GM21825 (cell line): ENCODE results near the gene NCOA1.
"Not testable (repeated sequence)": the region's sequence is repeated elsewhere in the genome, so short reads cannot be mapped to it uniquely, and the experiment has no call there.

Experiments
- ATAC-seq: cut with Tn5 transposase; IDR thresholded peaks from one replicate; pipeline ENCODE4 v1.9.1; 2021; ENCODE audit warnings: mild to moderate bottlenecking, moderate library complexity; ENCODE audit not compliant: unreplicated experiment

The NCOA1 gene

GRCh38 chr2:24676493-24676892, 185.4 kb downstream of the NCOA1 start:
- ATAC-seq = no peak

DNA sequence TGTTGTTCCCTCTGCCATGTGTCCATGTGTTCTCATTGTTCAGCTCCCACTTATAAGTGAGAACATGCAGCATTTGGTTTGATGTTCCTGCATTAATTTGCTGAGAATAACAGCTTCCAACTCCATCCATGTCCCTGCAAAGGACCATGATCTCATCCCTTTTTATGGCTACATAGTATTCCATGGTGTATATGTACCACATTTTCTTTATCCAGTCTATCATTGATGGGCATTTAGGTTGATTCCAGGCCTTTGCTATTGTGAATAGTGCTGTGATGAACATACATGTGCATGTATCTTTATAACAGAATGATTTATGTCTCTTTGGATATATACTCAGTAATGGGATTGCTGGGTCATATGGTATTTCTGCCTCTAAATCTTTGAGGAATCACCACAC, 187.0 kb downstream of the NCOA1 start:
- not testable (repeated sequence) for ATAC-seq

DNA sequence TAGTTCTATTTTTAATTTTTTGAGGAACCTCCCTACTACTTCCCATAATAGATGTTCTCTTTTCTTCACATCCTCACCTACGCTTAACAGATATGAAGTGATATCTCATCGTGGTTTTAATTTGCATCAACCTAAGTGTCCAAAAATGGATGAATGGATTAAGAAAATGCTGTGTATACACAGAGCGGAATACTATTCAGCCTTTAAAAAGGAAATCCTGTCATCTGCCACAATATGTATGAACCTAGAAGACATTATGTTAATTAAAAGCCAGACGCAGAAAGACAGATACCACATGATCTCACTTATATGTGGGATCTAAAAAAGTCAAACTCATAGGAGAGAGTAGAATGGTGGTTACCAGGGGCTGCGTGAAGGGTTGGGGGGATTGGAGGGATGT, 189.1 kb downstream of the NCOA1 start:
- no peak for ATAC-seq

GRCh38 chr2:24682304-24682703, 191.2 kb downstream of the NCOA1 start:
- ATAC-seq = no peak

- no peak for ATAC-seq
Measured at GRCh38 chr2:24683408-24683807, 192.4 kb downstream of the NCOA1 start.

- no peak for ATAC-seq
Measured at GRCh38 chr2:24690524-24690923, 199.5 kb downstream of the NCOA1 start.

- ATAC-seq = no peak
Measured at GRCh38 chr2:24691806-24692205, 200.8 kb downstream of the NCOA1 start.

DNA sequence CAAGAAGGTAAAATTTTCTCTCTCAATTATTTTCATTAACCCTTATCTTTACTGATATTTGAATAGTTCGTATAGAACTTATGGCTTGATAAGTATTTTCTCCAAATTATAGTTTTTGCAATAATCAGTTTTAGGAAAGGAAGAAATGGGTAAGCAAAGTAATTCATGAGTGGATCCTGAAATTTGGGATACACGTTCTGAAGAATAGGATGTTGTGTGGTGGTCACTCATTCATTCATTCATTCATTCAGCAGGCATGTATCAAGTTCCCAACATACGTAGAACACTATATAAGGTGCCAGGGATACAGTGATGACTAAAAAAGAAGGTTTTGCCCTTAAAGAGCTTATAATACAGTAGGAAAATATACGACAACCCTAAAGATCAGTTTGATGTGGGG, 206.7 kb downstream of the NCOA1 start:
- ATAC-seq = no peak

GRCh38 chr2:24702800-24703199, 211.7 kb downstream of the NCOA1 start:
- ATAC-seq = no peak

DNA sequence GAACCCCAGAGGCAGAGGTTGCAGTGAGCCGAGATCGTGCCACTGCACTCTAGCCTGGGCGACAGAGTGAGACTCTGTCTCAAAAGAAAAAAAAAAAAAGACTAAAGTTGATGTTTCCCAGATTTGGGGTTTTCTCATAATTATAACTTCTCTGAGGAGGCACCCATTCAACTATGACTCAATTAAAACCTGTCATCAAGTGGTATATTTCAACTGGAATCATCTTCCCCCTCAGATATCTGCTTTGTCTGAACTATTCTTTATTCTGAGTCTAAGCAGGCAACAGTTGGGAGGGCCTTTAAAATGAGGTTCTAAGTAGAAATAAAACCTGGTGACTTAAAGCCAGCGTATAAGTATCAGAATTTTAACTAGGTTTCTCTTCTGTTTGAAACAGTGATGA, 213.6 kb downstream of the NCOA1 start:
- no peak for ATAC-seq

DNA sequence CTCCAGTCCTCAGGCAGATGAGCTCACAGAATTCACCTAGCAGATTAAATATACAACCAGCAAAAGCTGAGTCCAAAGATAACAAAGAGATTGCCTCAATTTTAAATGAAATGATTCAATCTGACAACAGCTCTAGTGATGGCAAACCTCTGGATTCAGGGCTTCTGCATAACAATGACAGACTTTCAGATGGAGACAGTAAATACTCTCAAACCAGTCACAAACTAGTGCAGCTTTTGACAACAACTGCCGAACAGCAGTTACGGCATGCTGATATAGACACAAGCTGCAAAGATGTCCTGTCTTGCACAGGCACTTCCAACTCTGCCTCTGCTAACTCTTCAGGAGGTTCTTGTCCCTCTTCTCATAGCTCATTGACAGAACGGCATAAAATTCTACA, 216.1 kb downstream of the NCOA1 start:
- ATAC-seq = no peak

- no peak for ATAC-seq
Measured at GRCh38 chr2:24708537-24709152, 217.6 kb downstream of the NCOA1 start.

DNA sequence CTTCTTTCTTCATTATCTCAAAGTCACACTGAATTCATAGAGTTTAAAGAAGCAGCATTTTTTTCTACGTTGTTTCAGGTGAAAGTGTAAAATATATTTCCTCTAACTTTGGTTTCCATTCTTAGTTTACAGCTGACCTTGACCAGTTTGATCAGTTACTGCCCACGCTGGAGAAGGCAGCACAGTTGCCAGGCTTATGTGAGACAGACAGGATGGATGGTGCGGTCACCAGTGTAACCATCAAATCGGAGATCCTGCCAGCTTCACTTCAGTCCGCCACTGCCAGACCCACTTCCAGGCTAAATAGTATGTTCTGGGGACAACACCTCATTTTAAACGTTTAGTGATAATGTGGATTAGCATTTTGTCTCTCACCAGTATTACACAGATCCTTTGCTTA, 219.8 kb downstream of the NCOA1 start:
- ATAC-seq = no peak

DNA sequence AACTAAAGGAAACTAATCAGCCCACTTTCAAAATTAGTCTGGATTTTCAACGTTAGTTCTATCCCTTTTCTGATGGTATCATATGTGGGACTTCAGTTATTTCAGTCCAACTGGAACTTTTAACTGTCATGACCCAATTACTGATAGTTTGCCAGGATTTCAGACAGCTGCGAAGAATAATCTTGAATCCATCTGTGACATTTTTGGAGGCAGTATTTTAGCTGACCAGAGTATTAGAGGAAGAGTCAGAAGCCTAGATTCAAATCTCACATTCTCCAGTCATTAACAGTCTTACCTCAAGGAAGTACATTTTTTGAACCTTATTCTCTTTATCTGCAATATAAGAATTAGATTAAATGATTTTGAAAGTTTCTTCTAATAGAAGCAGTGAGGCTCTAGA, 220.8 kb downstream of the NCOA1 start:
- ATAC-seq = no peak

- ATAC-seq = no peak
Measured at GRCh38 chr2:24712296-24712695, 221.2 kb downstream of the NCOA1 start.

DNA sequence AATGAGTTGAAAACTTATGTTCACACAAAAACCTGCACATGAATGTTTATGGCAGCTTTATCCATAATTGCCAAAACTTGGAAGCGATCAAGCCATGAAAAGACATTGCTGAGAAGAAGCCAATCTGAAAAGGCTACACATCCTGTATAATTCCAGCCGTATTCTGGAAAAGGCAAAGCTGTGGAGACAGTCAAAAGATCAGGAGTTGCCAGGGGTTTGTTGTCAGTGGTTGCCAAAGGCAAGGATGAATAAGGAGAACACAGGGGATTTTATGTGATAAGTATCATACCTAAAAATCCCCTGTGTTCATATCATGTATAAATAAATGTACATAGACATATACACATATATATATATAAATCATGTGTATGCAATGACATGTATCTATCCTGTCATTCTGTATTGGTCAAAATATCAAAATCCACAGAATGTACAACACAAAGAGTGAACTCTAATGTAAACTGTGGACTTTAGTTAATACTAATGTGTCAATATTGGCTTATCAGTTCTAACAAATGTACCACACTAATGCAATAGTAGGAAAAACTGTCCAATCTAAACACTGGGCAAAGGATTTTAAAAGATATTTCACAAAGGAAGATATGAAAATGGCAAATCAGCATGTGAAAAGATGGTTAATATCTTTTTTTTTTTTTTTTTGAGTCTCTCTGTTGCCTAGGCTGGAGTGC, 226.4 kb downstream of the NCOA1 start:
- ATAC-seq = no peak

GRCh38 chr2:24720310-24720709, 229.3 kb downstream of the NCOA1 start:
- no peak for ATAC-seq

DNA sequence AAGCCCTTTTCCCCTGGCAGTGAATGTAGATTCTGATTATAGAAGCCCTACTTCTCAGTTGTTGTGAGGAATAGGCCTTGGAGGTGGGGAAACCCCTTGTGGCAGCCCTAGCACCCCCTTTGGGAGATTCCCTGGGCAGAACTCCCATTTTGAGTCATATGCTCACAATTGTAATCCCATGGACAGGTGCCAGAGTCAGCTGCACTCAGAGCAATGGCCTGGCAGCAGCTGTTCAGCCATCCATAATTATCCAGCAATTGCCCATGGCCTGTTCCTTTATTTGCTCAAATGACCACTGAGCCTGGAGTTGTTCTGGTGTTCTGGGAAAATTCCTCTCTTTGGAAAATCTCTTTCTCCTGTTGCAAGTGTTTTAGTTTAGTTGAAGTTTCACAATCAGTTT, 230.4 kb downstream of the NCOA1 start:
- no peak for ATAC-seq

DNA sequence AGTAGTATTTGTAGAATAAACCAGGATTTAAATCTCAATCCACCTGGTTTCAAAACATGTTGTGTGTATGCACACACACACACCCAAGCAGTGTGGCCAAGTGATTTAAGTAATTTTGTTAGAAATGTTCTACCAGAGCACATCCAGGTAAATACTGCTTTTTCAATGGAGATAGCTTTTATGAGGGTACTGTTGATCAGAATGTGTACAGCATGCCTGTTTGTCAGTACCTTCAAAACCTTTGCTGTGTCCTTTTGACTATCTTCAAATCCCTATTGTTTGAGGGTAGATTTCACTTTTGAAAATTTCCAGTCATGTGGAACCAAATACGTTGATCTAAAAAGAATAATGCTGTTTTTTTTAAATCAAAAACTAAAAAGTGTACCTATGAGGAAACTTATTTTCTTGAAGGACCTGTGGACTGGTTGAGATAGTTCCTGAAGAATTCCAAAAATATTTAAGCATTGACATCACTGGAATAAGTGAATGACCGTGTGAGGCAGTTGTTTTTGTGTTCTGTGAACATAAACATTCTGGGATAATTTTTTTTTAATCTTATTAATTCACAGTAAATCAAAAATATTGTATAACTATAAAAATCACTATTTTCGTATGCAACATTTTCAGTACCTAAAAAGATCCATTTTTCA, 231.2 kb downstream of the NCOA1 start:
- no peak for ATAC-seq

GRCh38 chr2:24723191-24723590, 232.1 kb downstream of the NCOA1 start:
- ATAC-seq = no peak

DNA sequence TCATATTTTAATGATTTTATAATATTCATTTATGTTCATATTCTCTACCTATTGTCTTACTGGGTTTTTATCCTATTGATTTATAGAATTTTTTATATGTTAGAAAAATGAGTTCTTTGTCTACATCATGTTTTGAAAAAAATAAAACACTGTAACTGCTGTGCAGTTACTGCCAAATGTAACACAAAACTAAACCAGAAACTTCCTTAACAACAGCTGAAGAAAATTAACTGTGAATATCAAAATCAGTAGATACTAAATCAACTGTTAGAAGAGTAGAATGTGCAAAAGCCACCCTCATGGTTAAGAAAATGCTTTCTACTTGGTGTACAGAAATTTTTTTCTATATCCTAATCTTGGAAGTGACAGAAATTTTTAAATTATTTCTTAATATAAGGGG, 232.6 kb downstream of the NCOA1 start:
- ATAC-seq = no peak

DNA sequence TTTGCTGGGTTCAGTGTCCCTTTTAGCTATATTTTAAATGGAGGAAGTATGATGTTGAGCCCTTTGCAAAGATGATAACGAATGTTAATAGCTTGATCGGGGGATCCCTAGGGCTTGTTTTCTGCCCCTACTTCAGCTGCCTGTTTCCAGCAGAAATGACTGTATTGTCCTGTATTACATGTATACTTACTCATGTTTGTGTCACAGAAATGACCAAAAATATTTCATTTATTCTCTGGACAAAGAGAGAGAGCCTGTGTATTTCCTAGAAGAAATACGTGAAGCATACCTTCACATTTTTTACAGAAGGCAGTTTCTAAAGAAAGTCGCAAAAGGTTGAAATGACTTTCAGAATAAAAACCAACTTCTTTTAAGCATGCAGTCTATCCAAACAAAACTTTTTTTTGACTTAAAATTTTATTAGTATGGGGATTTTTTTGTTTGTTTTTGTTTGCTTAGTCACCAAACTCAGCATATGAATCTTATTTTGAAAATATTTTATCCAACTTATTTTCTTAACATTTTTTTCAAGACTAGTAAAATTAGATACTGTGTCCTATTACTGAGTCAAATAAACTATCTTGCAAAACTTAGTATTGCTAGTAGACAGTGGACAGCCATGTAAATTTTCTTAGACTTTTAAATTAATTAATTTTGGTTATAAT, 233.2 kb downstream of the NCOA1 start:
- no peak for ATAC-seq
